ENCODE results near the gene COQ4.
"Not testable (repeated sequence)": the region's sequence is repeated elsewhere in the genome, so short reads cannot be mapped to it uniquely, and the experiment has no call there.

COQ4 gene

GRCh38 chr9:128333451-128333869 is 10.8 kb downstream of the COQ4 start:
- in situ Hi-C loops (cut with MboI; ENCODE audit: low pct_unique_long_range_greater_than_20kb, low sequenced_read_pairs, unreplicated experiment): no loop called here
- DNase-seq (ENCODE audit: low spot score): no peak
- TF ChIP-seq CTCF (IDR thresholded peaks at IDR 0.05; ENCODE audit: extremely low read depth, insufficient read depth, missing control alignments): no peak

GRCh38 chr9:128335161-128335560 is 12.5 kb downstream of the COQ4 start:
- in situ Hi-C loops (cut with MboI; ENCODE audit: low pct_unique_long_range_greater_than_20kb, low sequenced_read_pairs, unreplicated experiment): no loop called here
- no peak for TF ChIP-seq CTCF (IDR thresholded peaks at IDR 0.05; ENCODE audit: extremely low read depth, insufficient read depth, missing control alignments)
- no peak for DNase-seq (ENCODE audit: low spot score)

GRCh38 chr9:128335914-128336313 is 13.3 kb downstream of the COQ4 start:
- TF ChIP-seq CTCF (IDR thresholded peaks at IDR 0.05; ENCODE audit: extremely low read depth, insufficient read depth, missing control alignments): no peak
- no peak for DNase-seq (ENCODE audit: low spot score)
- in situ Hi-C loops (cut with MboI; ENCODE audit: low pct_unique_long_range_greater_than_20kb, low sequenced_read_pairs, unreplicated experiment): no loop called here

GRCh38 chr9:128337936-128338335 is 15.3 kb downstream of the COQ4 start:
- in situ Hi-C loops (cut with MboI; ENCODE audit: low pct_unique_long_range_greater_than_20kb, low sequenced_read_pairs, unreplicated experiment): no loop called here

GRCh38 chr9:128338852-128339614 is 16.4 kb downstream of the COQ4 start:
- in situ Hi-C loops (cut with MboI; ENCODE audit: low pct_unique_long_range_greater_than_20kb, low sequenced_read_pairs, unreplicated experiment): not testable (repeated sequence)

More at GRCh38 chr9:128337936-128338335, 15.3 kb downstream of the COQ4 start:
- no peak for DNase-seq (ENCODE audit: low spot score)
- no peak for TF ChIP-seq CTCF (IDR thresholded peaks at IDR 0.05; ENCODE audit: extremely low read depth, insufficient read depth, missing control alignments)

GRCh38 chr9:128339761-128340690 is 17.4 kb downstream of the COQ4 start, which contains the start of gene SLC27A4:
Gene SLC27A4, plus strand, starts transcription at chr9:128340527. Its CDS starts 2,606 bp downstream, at chr9:128343133.
- in situ Hi-C loops (cut with MboI; ENCODE audit: low pct_unique_long_range_greater_than_20kb, low sequenced_read_pairs, unreplicated experiment): no loop called here
- peak; percentile 94 for DNase-seq (ENCODE audit: low spot score)
- TF ChIP-seq CTCF (IDR thresholded peaks at IDR 0.05; ENCODE audit: extremely low read depth, insufficient read depth, missing control alignments): no peak

More at GRCh38 chr9:128338852-128339614, 16.4 kb downstream of the COQ4 start:
- DNase-seq (ENCODE audit: low spot score): not testable (repeated sequence)

Data from GM13977 (cell line).